Lower lobe of right lung (tissue), 2 donors: ENCODE measurements around the gene CSTB. TPM values are rescaled to one million over a fixed set of nuclear protein-coding genes. Genes with fewer than 3 reads are reported as not detected.
A peak's percentile ranks its signal among the peaks of the same experiment; 100 is the strongest.

Experiments
- ATAC-seq, 2 donors: fragments of 200-7000 bp; cut with Tn5 transposase; one replicate each; pipeline ENCODE4 v1.9.1; 2020 to 2022; ENCODE audit warnings: mild to moderate bottlenecking in 2 of 2, moderate library complexity in 2 of 2
- DNase-seq: peaks from one replicate; pipeline ENCODE4 v3.0.0-alpha.2; 2020
- H3K27ac ChIP-seq: fragments of 200-600 bp; one replicate; pipeline ENCODE4 v1.8.0; 2022
- H3K27me3 ChIP-seq: fragments of 200-600 bp; one replicate; pipeline ENCODE4 v1.8.0; 2022; ENCODE audit warnings: low read depth
- H3K36me3 ChIP-seq: fragments of 200-600 bp; one replicate; pipeline ENCODE4 v1.8.0; 2022; ENCODE audit warnings: mild to moderate bottlenecking
- H3K4me1 ChIP-seq: fragments of 200-600 bp; one replicate; pipeline ENCODE4 v1.8.0; 2022
- H3K4me3 ChIP-seq: fragments of 200-600 bp; one replicate; pipeline ENCODE4 v1.8.0; 2022; ENCODE audit warnings: mild to moderate bottlenecking
- H3K9me3 ChIP-seq: fragments of 200-600 bp; one replicate; pipeline ENCODE4 v1.8.0; 2022
- CTCF ChIP-seq: fragments of 200-600 bp; IDR thresholded peaks from one replicate; pipeline ENCODE4 v1.8.0; 2022; ENCODE audit warnings: antibody characterized with exemption, mild to moderate bottlenecking
- intact Hi-C: fragments of 100-400 bp; cut with DNase I; formaldehyde crosslinking; loops from one replicate; pipeline ENCODE4 v1.11.0; 2022
- total RNA-seq: library from RNA; stranded (reverse); fragmentation: NEBNext Ultra II Directional; extraction: Animal tissue kit (Norgen Biotek cat#: 25700); gene quantifications from one replicate; pipeline ENCODE4 v1.2.1, GENCODE V29; 2021
- donor health status: DM: no; HTN: yes; CAD: no; lungs with severe emphysema.

CSTB gene
- total RNA-seq, 1 donor from 2014 or later = 154 TPM

- ATAC-seq (no peak), DNase-seq (no peak)
- H3K4me1 ChIP-seq = no peaks in the 10 kb centered on the region
- H3K27me3 ChIP-seq = no peaks in the 10 kb centered on the region
- H3K9me3 ChIP-seq = no peaks in the 10 kb centered on the region
- no peak for TF ChIP-seq CTCF
- H3K27ac ChIP-seq = no peak overlapping the region
- H3K36me3 ChIP-seq = peaks cover 100% of the 10 kb centered on the region
- intact Hi-C loops = no loop called here
- H3K4me3 ChIP-seq = no peak overlapping the region
Measured at GRCh38 chr21:43797415-43797814, 21.3 kb upstream of the CSTB start.

GRCh38 chr21:43794857-43795256, 18.7 kb upstream of the CSTB start:
- no peak overlapping the region for H3K27ac ChIP-seq
- H3K4me3 ChIP-seq = no peak overlapping the region
- no peak for TF ChIP-seq CTCF
- no peaks in the 10 kb centered on the region for H3K27me3 ChIP-seq
- ATAC-seq (no peak), DNase-seq (no peak)
- no peaks in the 10 kb centered on the region for H3K9me3 ChIP-seq
- peaks cover 15% of the 10 kb centered on the region for H3K4me1 ChIP-seq
- peaks cover 87% of the 10 kb centered on the region for H3K36me3 ChIP-seq
- intact Hi-C loops = no loop called here

- no peaks in the 10 kb centered on the region for H3K27me3 ChIP-seq
- ATAC-seq (no peak), DNase-seq (no peak)
- intact Hi-C loops = no loop called here
- H3K4me1 ChIP-seq = peaks cover 16% of the 10 kb centered on the region
- H3K27ac ChIP-seq = no peak overlapping the region
- H3K36me3 ChIP-seq = peaks cover 82% of the 10 kb centered on the region
- H3K9me3 ChIP-seq = no peaks in the 10 kb centered on the region
- no peak overlapping the region for H3K4me3 ChIP-seq
- no peak for TF ChIP-seq CTCF
Measured at GRCh38 chr21:43794311-43794710, 18.2 kb upstream of the CSTB start.

GRCh38 chr21:43793243-43793642, 17.1 kb upstream of the CSTB start:
- H3K9me3 ChIP-seq = no peaks in the 10 kb centered on the region
- no peak overlapping the region for H3K4me3 ChIP-seq
- H3K27me3 ChIP-seq = no peaks in the 10 kb centered on the region
- peaks cover 71% of the 10 kb centered on the region for H3K36me3 ChIP-seq
- no peak for TF ChIP-seq CTCF
- DNase-seq (no peak), ATAC-seq (no peak)
- intact Hi-C loops = no loop called here
- H3K4me1 ChIP-seq = peaks cover 20% of the 10 kb centered on the region
- no peak overlapping the region for H3K27ac ChIP-seq

- no peak overlapping the region for H3K4me3 ChIP-seq
- intact Hi-C loops = no loop called here
- no peak for DNase-seq
- ATAC-seq = no peak
- peaks cover 63% of the 10 kb centered on the region for H3K36me3 ChIP-seq
- no peaks in the 10 kb centered on the region for H3K9me3 ChIP-seq
- TF ChIP-seq CTCF = no peak
- no peaks in the 10 kb centered on the region for H3K27me3 ChIP-seq
- H3K4me1 ChIP-seq = peaks cover 20% of the 10 kb centered on the region
- no peak overlapping the region for H3K27ac ChIP-seq
Measured at GRCh38 chr21:43792406-43792805, 16.3 kb upstream of the CSTB start.

GRCh38 chr21:43790010-43790524, 14.0 kb upstream of the CSTB start:
- intact Hi-C loops = no loop called here
- peak overlapping the region; percentile 80 for H3K4me3 ChIP-seq

More at GRCh38 chr21:43790010-43790524, 14.0 kb upstream of the CSTB start:
- peaks cover 39% of the 10 kb centered on the region for H3K36me3 ChIP-seq
- no peak for TF ChIP-seq CTCF
- no peak for ATAC-seq
- peak overlapping the region; percentile 90 for H3K27ac ChIP-seq
- no peaks in the 10 kb centered on the region for H3K9me3 ChIP-seq
- H3K27me3 ChIP-seq = no peaks in the 10 kb centered on the region
- H3K4me1 ChIP-seq = peaks cover 20% of the 10 kb centered on the region
- DNase-seq = no peak
